HL-60 (cell line): ENCODE results near the gene PNPLA1.

Source experiments
- DNase-seq, 2 experiments: peaks; one replicate each; pipeline ENCODE4 v3.0.0-alpha.2; 2010 to 2020; ENCODE audit warnings: low read depth in 1 of 2, low spot score in 1 of 2
- H3K27ac ChIP-seq: fragments of 250-450 bp; sonication (Bioruptor Pico); replicated peaks from 2 replicates; pipeline ENCODE4 v1.5.1; 2020; ENCODE audit warnings: mild to moderate bottlenecking, moderate library complexity
- H3K27me3 ChIP-seq: fragments of 250-450 bp; sonication (Bioruptor Pico); 2 replicates; pipeline ENCODE4 v1.5.1; 2021; ENCODE audit warnings: mild to moderate bottlenecking, moderate library complexity; ENCODE audit not compliant: insufficient read depth, poor library complexity, severe bottlenecking
- H3K4me3 ChIP-seq: replicated peaks from 2 replicates; pipeline ENCODE4 v1.5.1; 2011; ENCODE audit warnings: mild to moderate bottlenecking, control low read depth, low read length; ENCODE audit not compliant: insufficient read depth
- CTCF ChIP-seq: IDR thresholded peaks from one replicate; pipeline ENCODE4 v1.5.1; 2011; ENCODE audit warnings: low read length, control low read depth, inconsistent platforms; ENCODE audit not compliant: insufficient read depth
- GABPA ChIP-seq: IDR thresholded peaks from 2 replicates; pipeline ENCODE4 v1.6.1; 2012; ENCODE audit warnings: low read depth
- POLR2AphosphoS5 ChIP-seq: IDR thresholded peaks from 2 replicates; pipeline ENCODE4 v1.6.1; 2012; ENCODE audit warnings: low read depth
- REST ChIP-seq: IDR thresholded peaks from 2 replicates; pipeline ENCODE4 v1.6.1; 2012; ENCODE audit warnings: low read depth; ENCODE audit not compliant: insufficient replicate concordance
- SPI1 ChIP-seq: IDR thresholded peaks from 2 replicates; pipeline ENCODE4 v1.6.1; 2012; ENCODE audit warnings: low read depth, mild to moderate bottlenecking, borderline replicate concordance

The PNPLA1 gene

GRCh38 chr6:36247693-36248092 is 22.2 kb upstream of the PNPLA1 start:
- Histone ChIP-seq H3K27me3 (peaks cover 2% of the 10 kb centered on the region), H3K4me3 (no peak overlapping the region), H3K27ac (no peak overlapping the region)
- TF ChIP-seq CTCF: no peak
- TF ChIP-seq REST: no peak
- DNase-seq: no peak

GRCh38 chr6:36248980-36249379 is 20.9 kb upstream of the PNPLA1 start:
- DNase-seq: no peak
- no peak overlapping the region for H3K27ac ChIP-seq
- no peak for TF ChIP-seq SPI1
- no peak for TF ChIP-seq CTCF
- TF ChIP-seq REST: no peak
- TF ChIP-seq POLR2AphosphoS5: no peak
- no peak for TF ChIP-seq GABPA
- H3K4me3 ChIP-seq: no peak overlapping the region
- H3K27me3 ChIP-seq: peaks cover 2% of the 10 kb centered on the region

GRCh38 chr6:36249536-36249935 is 20.3 kb upstream of the PNPLA1 start:
- no peak overlapping the region for H3K4me3 ChIP-seq
- peaks cover 2% of the 10 kb centered on the region for H3K27me3 ChIP-seq
- TF ChIP-seq POLR2AphosphoS5 (no peak), CTCF (no peak), REST (no peak), SPI1 (no peak), GABPA (no peak)
- no peak for DNase-seq
- no peak overlapping the region for H3K27ac ChIP-seq
